ENCODE measurements around the gene TSPAN18. TPM values are rescaled to one million over a fixed set of nuclear protein-coding genes. Genes with fewer than 3 reads are reported as not detected.

TSPAN18 gene
- total and polyA plus RNA-seq, 9 donors = 2.1 to 35.3 (median 14.4) TPM

GRCh38 chr11:44740967-44741366 lies 14.2 kb downstream of the TSPAN18 start:
- 1 to 23% (median 5%) methylated on average over 8 of the region's 8 CpGs for WGBS, 3 donors
- no peaks in the 10 kb centered on the region for H3K9me3 ChIP-seq
- no peaks in the 10 kb centered on the region for H3K27me3 ChIP-seq
- no peak for DNase-seq
- no peak overlapping the region for H3K27ac ChIP-seq
- H3K4me3 ChIP-seq = no peak overlapping the region
- H3K36me3 ChIP-seq = no peaks in the 10 kb centered on the region
- intact Hi-C loops (cut with DNase I) = no loop called here
- H3K4me1 ChIP-seq (ENCODE audit: insufficient read depth) = peaks cover 11% of the 10 kb centered on the region
- no peak for TF ChIP-seq POLR2A (IDR thresholded peaks at IDR 0.05)
- TF ChIP-seq EP300 (IDR thresholded peaks at IDR 0.05) = no peak

GRCh38 chr11:44741976-44742375 lies 15.2 kb downstream of the TSPAN18 start:
- 79 to 89% (median 81%) methylated on average over 4 of the region's 4 CpGs for WGBS, 3 donors
- Histone ChIP-seq H3K27ac (no peak overlapping the region), H3K27me3 (no peaks in the 10 kb centered on the region), H3K4me1 (ENCODE audit: insufficient read depth) (peaks cover 11% of the 10 kb centered on the region), H3K4me3 (no peak overlapping the region), H3K9me3 (no peaks in the 10 kb centered on the region), H3K36me3 (no peaks in the 10 kb centered on the region)
- intact Hi-C loops (cut with DNase I) = no loop called here
- DNase-seq = no peak
- TF ChIP-seq EP300 (IDR thresholded peaks at IDR 0.05) (no peak), POLR2A (IDR thresholded peaks at IDR 0.05) (no peak), CTCF (IDR thresholded peaks at IDR 0.05) (no peak)

- Histone ChIP-seq H3K36me3 (no peaks in the 10 kb centered on the region), H3K27ac (no peak overlapping the region), H3K4me3 (no peak overlapping the region), H3K9me3 (no peaks in the 10 kb centered on the region), H3K4me1 (ENCODE audit: insufficient read depth) (peaks cover 11% of the 10 kb centered on the region), H3K27me3 (no peaks in the 10 kb centered on the region)
- intact Hi-C loops (cut with DNase I) = no loop called here
- 93 to 96% (median 94%) methylated on average over 11 of the region's 11 CpGs for WGBS, 3 donors
- TF ChIP-seq CTCF (IDR thresholded peaks at IDR 0.05) (no peak), POLR2A (IDR thresholded peaks at IDR 0.05) (no peak), EP300 (IDR thresholded peaks at IDR 0.05) (no peak)
- no peak for DNase-seq
Observed at GRCh38 chr11:44742508-44743246, 15.9 kb downstream of the TSPAN18 start.

- intact Hi-C loops (cut with DNase I) = no loop called here
- WGBS, 3 donors = 74 to 90% (median 81%) methylated on average over 12 of the region's 12 CpGs
Observed at GRCh38 chr11:44743326-44743725, 16.6 kb downstream of the TSPAN18 start.

More at GRCh38 chr11:44743326-44743725, 16.6 kb downstream of the TSPAN18 start:
- Histone ChIP-seq H3K27me3 (no peaks in the 10 kb centered on the region), H3K9me3 (no peaks in the 10 kb centered on the region), H3K27ac (peak overlapping the region in 1 of 2 donors; percentile 13), H3K4me3 (no peak overlapping the region), H3K36me3 (no peaks in the 10 kb centered on the region), H3K4me1 (ENCODE audit: insufficient read depth) (peaks cover 11% of the 10 kb centered on the region)
- TF ChIP-seq POLR2A (IDR thresholded peaks at IDR 0.05) (no peak), CTCF (IDR thresholded peaks at IDR 0.05) (no peak), EP300 (IDR thresholded peaks at IDR 0.05) (no peak)
- no peak for DNase-seq

Measured in ovary (tissue), 9 donors.